IPS-NIHi11 (cell line): ENCODE data around the gene RCN2.
"Not testable (repeated sequence)": the region's sequence is repeated elsewhere in the genome, so short reads cannot be mapped to it uniquely, and the experiment has no call there.

Experiments
- DNase-seq: peaks from one replicate; pipeline ENCODE4 v3.0.0; 2012; ENCODE audit warnings: mixed read lengths, low spot score

RCN2 gene

DNA sequence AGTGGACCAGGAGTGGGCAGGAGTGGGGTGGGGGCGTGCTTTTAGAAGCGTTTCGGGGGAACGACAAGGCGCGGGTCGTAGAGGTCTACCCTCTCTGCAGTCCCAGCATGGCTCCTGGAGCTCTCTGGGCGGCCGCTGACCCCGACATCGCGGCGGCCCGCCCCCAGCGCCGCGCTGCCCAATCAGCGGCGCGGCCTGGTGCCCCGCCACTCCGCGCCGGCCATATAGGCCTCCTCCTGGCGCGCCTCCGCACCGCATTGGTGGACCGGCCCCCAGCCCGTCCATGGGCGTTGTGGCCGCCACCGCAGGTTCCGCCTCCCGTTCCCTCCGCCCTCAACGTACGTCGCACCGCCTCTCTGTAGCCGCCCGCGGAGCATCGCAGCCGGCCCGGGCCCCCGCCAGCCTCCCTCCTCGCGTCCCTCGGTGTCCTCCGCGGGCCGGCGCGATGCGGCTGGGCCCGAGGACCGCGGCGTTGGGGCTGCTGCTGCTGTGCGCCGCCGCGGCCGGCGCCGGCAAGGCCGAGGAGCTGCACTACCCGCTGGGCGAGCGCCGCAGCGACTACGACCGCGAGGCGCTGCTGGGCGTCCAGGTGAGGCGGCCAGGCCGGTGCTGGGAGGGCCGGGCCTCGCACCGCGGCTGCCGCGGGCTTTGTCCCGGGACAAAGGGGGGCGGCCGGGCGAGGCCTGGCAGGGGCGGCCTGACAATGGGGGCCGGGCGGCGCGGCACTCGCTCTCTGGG is at the start of gene RCN2:
Gene RCN2, plus strand, starts transcription at position 353 of the 738 bp plus-strand sequence. Its CDS starts 93 bp downstream, at position 446.
- peak; percentile 97 for DNase-seq

DNA sequence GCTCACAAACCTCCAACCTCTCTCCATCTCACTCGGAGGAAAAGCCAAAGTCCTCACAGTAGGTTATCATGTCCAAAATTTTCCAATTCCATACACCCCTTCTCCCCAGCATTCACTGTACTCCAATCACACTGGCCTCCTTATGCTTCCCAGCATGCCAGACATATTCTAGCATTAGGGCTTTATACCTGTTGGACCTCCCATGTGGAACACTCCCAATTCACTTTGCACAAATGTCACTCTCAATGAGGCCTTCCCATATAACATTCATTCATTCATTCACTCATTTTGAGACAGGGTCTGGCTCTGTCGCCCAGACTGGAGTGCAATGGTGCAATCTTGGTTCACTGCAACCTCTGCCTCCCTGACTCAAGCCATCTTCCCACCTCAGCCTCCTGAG is 46.3 kb upstream of the RCN2 start:
- DNase-seq, result no peak

DNA sequence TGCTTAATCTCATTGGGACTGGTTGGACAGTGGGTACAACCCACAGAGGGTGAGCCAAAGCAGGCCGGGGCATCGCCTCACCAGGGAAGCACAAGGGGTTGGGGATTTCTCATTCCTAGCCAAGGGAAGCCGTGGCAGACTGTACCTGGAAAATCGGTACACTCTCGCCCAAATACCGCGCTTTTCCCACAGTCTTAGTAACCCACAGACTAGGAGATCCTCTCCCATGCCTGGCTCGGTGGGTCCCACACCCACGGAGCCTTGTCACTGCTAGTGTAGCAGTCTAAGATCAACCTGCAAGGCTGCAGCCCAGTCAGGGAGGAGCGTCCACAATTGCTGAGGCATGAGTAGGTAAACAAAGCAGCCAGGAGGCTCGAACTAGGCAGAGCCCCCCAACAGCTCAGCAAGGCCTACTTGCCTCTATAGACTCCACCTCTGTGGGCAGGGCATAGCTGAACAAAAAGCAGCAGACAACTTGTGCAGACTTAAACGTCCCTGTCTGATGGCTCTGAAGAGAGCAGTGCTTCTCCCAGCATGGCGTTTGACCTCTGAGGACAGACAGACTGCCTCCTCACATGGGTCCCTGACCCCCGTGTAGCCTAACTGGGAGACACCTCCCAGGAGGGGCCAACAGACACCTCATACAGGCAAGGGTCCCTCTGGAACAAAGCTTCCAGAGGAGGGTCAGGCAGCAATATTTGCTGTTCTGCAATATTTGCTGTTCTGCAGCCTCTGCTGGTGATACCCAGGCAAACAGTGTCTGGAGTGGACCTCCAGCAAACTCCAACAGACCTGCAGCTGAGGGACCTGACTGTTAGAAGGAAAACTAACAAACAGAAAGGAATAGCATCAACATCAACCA is 44.0 kb upstream of the RCN2 start:
- DNase-seq, result not testable (repeated sequence)

- not testable (repeated sequence) for DNase-seq
Measured at GRCh38 chr15:76892836-76893235, 38.7 kb upstream of the RCN2 start.

DNA sequence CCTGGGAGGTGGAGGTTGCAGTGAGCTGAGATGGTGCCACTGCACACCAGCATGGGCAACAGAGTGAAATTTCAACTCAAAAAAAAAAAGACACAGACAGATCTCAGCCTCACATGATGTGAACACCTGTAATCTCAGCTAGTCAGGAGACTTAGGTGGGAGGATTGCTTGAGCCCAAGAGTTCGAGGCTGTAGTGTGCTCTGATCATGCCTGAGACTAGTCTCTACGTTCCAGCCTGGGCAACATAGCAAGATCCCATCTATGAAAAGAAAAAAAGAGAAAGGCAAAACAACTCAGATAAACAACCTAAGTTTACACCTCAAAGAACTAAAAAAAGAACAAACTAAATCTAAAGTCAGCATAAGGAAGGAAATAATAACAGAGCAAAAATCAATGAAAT is 37.4 kb upstream of the RCN2 start:
- no peak for DNase-seq

GRCh38 chr15:76898102-76898501 is 33.4 kb upstream of the RCN2 start:
- no peak for DNase-seq

DNA sequence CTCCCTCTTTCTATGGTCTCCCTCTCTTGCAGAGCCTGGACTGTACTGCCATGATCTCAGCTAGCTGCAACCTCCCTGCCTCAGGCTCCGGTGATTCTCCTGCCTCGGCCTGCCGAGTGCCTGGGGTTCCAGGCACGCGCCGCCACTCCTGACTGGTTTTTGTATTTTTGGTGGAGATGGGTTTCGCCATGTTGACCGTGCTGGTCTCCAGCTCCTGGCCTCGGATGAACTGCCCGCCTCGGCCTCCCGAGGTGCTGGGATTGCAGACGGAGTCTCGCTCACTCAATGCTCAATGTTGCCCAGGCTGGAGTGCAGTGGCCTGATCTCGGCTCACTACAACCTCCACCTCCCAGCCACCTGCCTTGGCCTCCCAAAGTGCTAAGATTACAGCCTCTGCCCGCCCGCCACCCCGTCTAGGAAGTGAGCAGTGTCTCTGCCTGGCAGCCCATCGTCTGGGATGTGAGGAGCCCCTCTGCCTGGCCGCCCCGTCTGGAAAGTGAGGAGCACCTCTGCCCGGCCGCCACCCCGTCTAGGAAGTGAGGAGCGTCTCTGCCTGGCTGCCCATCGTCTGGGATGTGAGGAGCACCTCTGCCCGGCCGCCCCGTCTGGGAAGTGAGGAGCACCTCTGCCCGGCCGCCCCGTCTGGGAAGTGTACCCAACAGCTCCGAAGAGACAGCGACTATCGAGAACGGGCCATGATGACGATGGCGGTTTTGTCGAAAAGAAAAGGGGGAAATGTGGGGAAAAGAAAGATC is 32.2 kb upstream of the RCN2 start:
- not testable (repeated sequence) for DNase-seq

- DNase-seq, result not testable (repeated sequence)
Measured at GRCh38 chr15:76899931-76900310, 31.6 kb upstream of the RCN2 start.

DNA sequence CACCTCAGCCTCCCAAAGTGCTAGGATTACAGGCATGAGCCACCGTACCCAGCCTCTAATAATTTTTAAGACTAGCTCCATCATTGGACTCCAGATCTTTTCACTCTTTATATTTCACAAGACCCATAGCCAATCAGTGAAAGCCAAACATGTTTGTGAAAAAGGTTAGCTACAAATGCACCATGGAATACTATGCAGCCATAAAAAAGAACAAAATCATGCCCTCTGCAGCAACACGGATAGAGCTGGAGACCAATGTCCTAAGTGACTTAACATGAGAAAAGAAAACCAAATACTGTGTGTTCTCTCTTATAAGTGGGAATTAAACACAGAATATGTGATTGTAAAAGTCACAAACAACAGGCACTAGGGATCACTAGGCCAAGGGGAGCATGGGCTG is 29.6 kb upstream of the RCN2 start:
- DNase-seq, result no peak

DNA sequence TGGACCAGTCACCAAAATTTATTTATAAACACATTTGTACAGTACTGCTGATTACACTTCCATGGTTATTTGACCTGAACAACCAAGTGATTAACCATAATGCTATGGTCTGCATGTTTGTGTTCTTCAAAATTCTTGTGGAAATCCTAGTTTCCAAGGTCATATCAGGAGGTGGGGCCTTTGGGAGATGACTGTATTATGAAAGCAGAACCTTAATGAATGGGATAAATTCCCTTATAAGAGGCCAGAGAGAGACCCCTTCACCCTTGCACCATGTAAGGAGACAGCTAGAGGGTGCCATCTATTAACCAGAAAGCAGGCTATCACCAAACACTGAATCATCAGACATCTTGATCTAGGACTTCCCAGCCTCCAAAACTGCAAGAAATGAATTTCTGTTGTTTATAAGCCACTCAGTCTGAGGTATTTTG is 28.3 kb upstream of the RCN2 start:
- no peak for DNase-seq

- peak; percentile 45 for DNase-seq
Measured at GRCh38 chr15:76904461-76905012, 27.0 kb upstream of the RCN2 start.

DNA sequence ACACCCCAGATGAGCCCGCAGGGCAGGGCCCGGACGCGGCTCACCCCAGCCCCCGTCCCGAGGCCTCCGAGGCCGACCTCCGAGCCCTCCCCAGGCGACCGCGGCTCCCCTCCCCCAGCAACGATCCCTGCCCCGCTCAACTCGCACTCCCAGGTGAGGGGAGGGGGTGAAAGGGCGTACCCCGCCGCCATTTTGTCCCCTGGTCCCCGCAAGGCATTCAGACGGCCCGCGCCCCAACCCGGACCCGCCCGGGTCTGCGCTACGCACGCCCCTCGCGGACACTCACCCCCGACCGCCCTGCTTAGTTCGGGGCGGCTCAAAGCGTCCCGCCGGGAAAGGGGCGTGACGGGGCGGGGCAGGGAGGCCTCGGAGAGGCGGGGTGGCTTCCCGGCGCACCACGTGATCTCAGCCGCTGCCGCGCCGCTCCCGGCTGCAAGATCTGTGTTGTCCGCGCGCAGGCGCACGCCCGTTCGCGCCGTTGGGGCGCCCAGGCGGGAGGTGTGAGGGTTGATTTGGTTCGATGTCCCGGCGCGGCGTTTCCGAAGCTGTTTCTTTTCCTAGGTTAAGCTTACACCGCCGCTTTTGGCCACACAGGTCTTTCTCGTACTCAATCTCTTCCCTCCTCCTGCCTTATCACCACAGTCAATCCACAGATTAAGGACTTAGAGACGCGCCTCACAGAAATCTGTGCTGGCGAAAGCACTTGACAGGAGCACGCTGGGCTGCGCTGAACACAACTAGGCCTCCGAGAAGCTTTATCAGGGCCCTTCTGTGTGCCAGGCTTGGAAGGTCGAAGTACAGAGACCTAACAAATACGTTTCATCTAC is 26.3 kb upstream of the RCN2 start, which contains the start of gene SCAPER:
Gene SCAPER, minus strand, starts transcription at position 328 of the 827 bp plus-strand sequence. CDS start 21,523 bp downstream, outside the sequence.
- DNase-seq, result peak; percentile 97

DNA sequence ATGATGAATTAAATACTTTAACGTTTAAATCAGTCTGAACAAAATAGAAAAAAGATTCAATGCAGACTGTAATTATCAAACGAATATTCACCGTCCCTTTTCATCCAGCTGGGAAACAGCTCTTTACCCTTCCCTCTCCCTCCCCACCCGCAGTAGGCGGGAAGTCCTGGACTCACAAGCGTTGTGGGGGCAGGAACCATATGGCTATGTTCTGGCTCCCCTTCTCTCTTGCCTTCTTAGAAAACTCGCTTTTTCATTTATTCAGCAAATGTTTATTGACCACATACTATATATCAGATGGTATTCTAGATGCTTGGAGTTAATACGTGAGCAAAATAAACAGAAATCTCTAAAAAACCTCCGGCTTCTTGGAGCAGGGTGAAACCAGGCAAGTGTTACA is 25.7 kb upstream of the RCN2 start:
- peak; percentile 17 for DNase-seq

- DNase-seq, result no peak
Measured at GRCh38 chr15:76912430-76912829, 19.1 kb upstream of the RCN2 start.

- no peak for DNase-seq
Measured at GRCh38 chr15:76913737-76914136, 17.8 kb upstream of the RCN2 start.

DNA sequence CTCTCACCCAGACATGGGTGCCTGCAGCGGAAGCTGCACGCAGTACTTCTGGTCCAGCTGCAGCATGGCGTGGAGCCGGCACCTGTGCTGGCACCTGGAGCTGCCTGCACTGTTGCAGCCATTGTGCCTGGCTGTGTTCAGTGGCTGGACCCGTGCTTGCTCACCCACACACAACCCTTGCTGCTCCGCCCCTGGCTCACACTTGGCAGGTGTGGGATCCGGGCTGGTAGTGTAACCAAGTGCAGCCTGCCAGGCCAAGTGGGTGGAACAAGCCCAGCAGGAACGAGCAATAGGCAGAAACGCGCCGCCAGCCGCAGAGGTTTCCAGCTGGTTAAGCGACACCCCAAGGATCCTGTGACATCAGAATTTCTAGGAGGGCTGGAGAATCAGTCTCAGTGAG is 15.2 kb upstream of the RCN2 start:
- no peak for DNase-seq

DNA sequence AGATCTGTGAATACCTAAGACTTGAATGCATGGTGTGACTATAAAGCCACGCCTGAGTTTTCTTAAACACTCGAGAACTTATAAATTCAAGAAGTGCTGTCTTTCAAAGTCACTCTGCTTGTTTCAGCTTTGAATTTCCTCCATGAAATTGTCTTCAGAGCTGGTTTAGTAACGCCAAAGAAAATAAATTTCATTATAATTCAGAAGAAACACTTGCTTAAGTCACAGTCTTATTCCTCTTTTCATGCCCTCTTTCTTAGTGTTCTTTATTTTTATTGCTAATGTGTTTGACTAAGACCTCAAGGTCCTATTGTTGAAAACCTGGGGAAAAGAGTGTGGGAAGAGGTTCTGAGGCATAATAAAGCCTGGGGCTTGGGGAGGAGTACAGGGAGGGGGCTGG is 3.3 kb upstream of the RCN2 start:
- DNase-seq, result no peak

DNA sequence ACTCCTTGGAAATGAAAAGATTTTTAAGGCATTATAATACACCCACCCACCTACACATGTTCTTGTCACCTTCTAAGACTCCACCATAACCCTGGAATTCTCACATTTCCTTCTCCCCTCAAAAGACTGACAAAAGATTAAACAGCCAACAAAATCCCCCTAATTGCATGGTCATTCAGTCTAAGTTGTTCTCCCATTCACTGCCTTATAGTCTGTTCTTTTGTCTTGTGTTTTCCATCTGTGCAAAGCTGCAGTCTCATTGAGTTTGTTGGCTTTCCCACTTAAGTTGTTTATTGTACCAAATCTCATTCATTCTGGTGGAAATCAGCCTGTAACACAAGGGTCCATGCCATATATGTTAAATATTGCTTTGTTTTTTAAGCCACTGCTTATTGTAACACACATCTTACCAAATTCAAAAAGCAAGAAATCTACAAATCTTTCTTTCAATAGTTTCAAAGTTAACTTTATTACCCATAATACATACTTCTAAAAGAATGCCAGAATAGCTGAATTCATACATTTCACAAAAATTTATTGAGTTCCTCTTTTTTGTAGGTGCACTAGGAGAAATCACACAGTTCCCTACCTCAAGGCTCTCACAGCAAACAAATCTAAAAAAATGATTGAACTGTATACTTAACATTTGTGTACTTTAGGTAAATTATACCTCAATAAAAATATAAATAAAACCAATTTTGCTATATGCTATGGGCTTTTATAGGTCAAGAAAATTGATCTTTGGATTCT is 2.4 kb upstream of the RCN2 start:
- no peak for DNase-seq

GRCh38 chr15:76930831-76931396 is 635 bp upstream of the RCN2 start:
- no peak for DNase-seq
